OCI-LY3 (cell line): ENCODE results near the gene TMEM164.

Source experiments
- H2AFZ ChIP-seq: fragments of 200-600, 300-600 bp; shearing (Covaris generic); 2 replicates; pipeline ENCODE4 v1.6.0; 2014; ENCODE audit warnings: antibody characterized with exemption, low read depth, low read length
- H3K27ac ChIP-seq: fragments of 200-600, 300-600 bp; sonication (generic); 2 replicates; pipeline ENCODE4 v1.5.1; 2014; ENCODE audit warnings: mild to moderate bottlenecking, low read length, moderate library complexity, mixed read lengths
- H3K27me3 ChIP-seq: fragments of 200-600, 300-600 bp; sonication (generic); 2 replicates; pipeline ENCODE4 v1.6.1; 2014; ENCODE audit warnings: low read depth, low read length, mixed read lengths
- H3K36me3 ChIP-seq: fragments of 200-600, 300-600 bp; sonication (generic); replicated peaks from 2 replicates; pipeline ENCODE3; 2014; ENCODE audit warnings: low read depth, low read length, mixed read lengths
- H3K4me1 ChIP-seq: fragments of 300-600, 200-600 bp; sonication (generic); 2 replicates; pipeline ENCODE4 v1.6.1; 2014; ENCODE audit warnings: low read length, mixed read lengths
- H3K4me2 ChIP-seq: fragments of 200-600, 300-600 bp; sonication (generic); 2 replicates; pipeline ENCODE4 v1.6.1; 2014; ENCODE audit warnings: low read length, mixed read lengths
- H3K4me3 ChIP-seq: fragments of 300-600, 200-600 bp; sonication (generic); 2 replicates; pipeline ENCODE4 v1.5.1; 2014; ENCODE audit warnings: antibody characterized with exemption, mild to moderate bottlenecking, low read length, moderate library complexity
- H3K79me2 ChIP-seq: fragments of 300-600, 200-600 bp; shearing (Covaris generic); 2 replicates; pipeline ENCODE4 v1.6.1; 2014; ENCODE audit warnings: mild to moderate bottlenecking, low read length, mixed read lengths
- H3K9ac ChIP-seq: fragments of 300-600, 200-600 bp; shearing (Covaris generic); 2 replicates; pipeline ENCODE4 v1.6.0; 2014; ENCODE audit warnings: mild to moderate bottlenecking, low read length, moderate library complexity
- H3K9me3 ChIP-seq: fragments of 200-600, 300-600 bp; shearing (Covaris generic); 2 replicates; pipeline ENCODE4 v1.6.1; 2014; ENCODE audit warnings: low read length, mixed read lengths; ENCODE audit not compliant: insufficient read depth
- H4K20me1 ChIP-seq: fragments of 200-600, 300-600 bp; sonication (generic); 2 replicates; pipeline ENCODE4 v1.6.1; 2016; ENCODE audit warnings: low read length, mixed read lengths; ENCODE audit not compliant: insufficient read depth
- CTCF ChIP-seq: fragments of 200-600, 300-600 bp; sonication (generic); IDR thresholded peaks from 2 replicates; pipeline ENCODE4 v1.5.1; 2014; ENCODE audit warnings: antibody characterized with exemption, low read length, low read depth
- EZH2phosphoT487 ChIP-seq: fragments of 200-600 bp; shearing (Covaris generic); IDR thresholded peaks from 2 replicates; pipeline ENCODE4 v1.6.1; 2018; ENCODE audit warnings: antibody characterized with exemption, mixed run types, low read depth

Gene TMEM164

GRCh38 chrX:110060846-110061537, 58.1 kb downstream of the TMEM164 start:
- Histone ChIP-seq H3K79me2 (no peaks in the 10 kb centered on the region; the same call in 1 of the 2 replicates), H3K9ac (no peak overlapping the region), H2AFZ (no peak overlapping the region), H3K4me2 (no peak overlapping the region), H3K27me3 (no peaks in the 10 kb centered on the region), H3K4me3 (no peak overlapping the region), H4K20me1 (peaks cover 19% of the 10 kb centered on the region), H3K9me3 (no peaks in the 10 kb centered on the region), H3K36me3 (peaks cover 6% of the 10 kb centered on the region), H3K27ac (no peak overlapping the region), H3K4me1 (peaks cover 19% of the 10 kb centered on the region)
- TF ChIP-seq CTCF (no peak), EZH2phosphoT487 (no peak)

- Histone ChIP-seq H3K9ac (no peak overlapping the region), H3K4me1 (peaks cover 13% of the 10 kb centered on the region), H3K36me3 (peaks cover 6% of the 10 kb centered on the region), H3K9me3 (no peaks in the 10 kb centered on the region), H3K27ac (no peak overlapping the region), H3K79me2 (no peaks in the 10 kb centered on the region; the same call in 1 of the 2 replicates), H3K27me3 (no peaks in the 10 kb centered on the region), H3K4me2 (no peak overlapping the region), H4K20me1 (peaks cover 22% of the 10 kb centered on the region), H2AFZ (no peak overlapping the region), H3K4me3 (no peak overlapping the region)
- TF ChIP-seq EZH2phosphoT487 (no peak), CTCF (no peak)
Observed at GRCh38 chrX:110062919-110063318, 60.0 kb downstream of the TMEM164 start.

GRCh38 chrX:110066488-110067225, 63.7 kb downstream of the TMEM164 start:
- Histone ChIP-seq H3K79me2 (no peaks in the 10 kb centered on the region), H3K27ac (no peak overlapping the region), H4K20me1 (peaks cover 22% of the 10 kb centered on the region), H3K9ac (no peak overlapping the region), H3K9me3 (no peaks in the 10 kb centered on the region), H2AFZ (no peak overlapping the region), H3K27me3 (no peaks in the 10 kb centered on the region), H3K36me3 (no peaks in the 10 kb centered on the region), H3K4me1 (peaks cover 13% of the 10 kb centered on the region), H3K4me3 (no peak overlapping the region), H3K4me2 (no peak overlapping the region)
- TF ChIP-seq EZH2phosphoT487, result no peak
- TF ChIP-seq CTCF, result no peak

GRCh38 chrX:110070970-110071369, 68.1 kb downstream of the TMEM164 start:
- no peaks in the 10 kb centered on the region for H3K9me3 ChIP-seq
- H3K27ac ChIP-seq, result no peak overlapping the region
- H3K4me1 ChIP-seq, result no peaks in the 10 kb centered on the region
- no peak overlapping the region for H3K4me3 ChIP-seq
- no peak overlapping the region for H2AFZ ChIP-seq
- no peak overlapping the region for H3K4me2 ChIP-seq
- no peak for TF ChIP-seq CTCF
- TF ChIP-seq EZH2phosphoT487, result no peak
- no peaks in the 10 kb centered on the region for H3K27me3 ChIP-seq
- peaks cover 2% of the 10 kb centered on the region; the same call in 1 of the 2 replicates for H4K20me1 ChIP-seq
- no peaks in the 10 kb centered on the region for H3K79me2 ChIP-seq
- peaks cover 4% of the 10 kb centered on the region for H3K36me3 ChIP-seq
- no peak overlapping the region for H3K9ac ChIP-seq
